PC-9 (cell line): ENCODE measurements around the gene SNPH. TPM values are rescaled to one million over a fixed set of nuclear protein-coding genes. Genes with fewer than 3 reads are reported as not detected.
A peak's percentile ranks its signal among the peaks of the same experiment; 100 is the strongest.

Source experiments
- BruUV-seq: library from RNA; stranded (reverse); fragments of 400-500 nt; replicated peaks from 2 replicates; lab custom pipeline; 2021; lab: Mats Ljungman, UMichigan
- CTCF ChIA-PET: fragments of 300-600 bp; sonication (Branson Sonifier 250); formaldehyde crosslinking; loops from one replicate; lab custom pipeline; 2022; ENCODE audit warnings: antibody characterized with exemption; lab: Charles Lee
- POLR2A ChIA-PET: fragments of 300-600 bp; sonication (Branson Sonifier 250); formaldehyde crosslinking; loops from one replicate; lab custom pipeline; 2022; ENCODE audit warnings: antibody characterized with exemption; ENCODE audit not compliant: unreplicated experiment; lab: Charles Lee
- DNase-seq, 2 experiments: peaks; one replicate each; pipeline versions ENCODE4 v3.0.0 to v3.0.0-alpha.2; 2015 to 2022; ENCODE audit warnings: mixed read lengths in 1 of 2
- H2AFZ ChIP-seq: fragments of 200-600 bp; sonication (generic); 2 replicates; pipeline ENCODE4 v1.8.1; 2017; ENCODE audit warnings: antibody characterized with exemption
- H3F3A ChIP-seq: fragments of 200-600 bp; sonication (generic); 2 replicates; pipeline ENCODE4 v1.8.1; 2017; ENCODE audit warnings: antibody characterized with exemption, mild to moderate bottlenecking, low read depth; ENCODE audit not compliant: insufficient read depth
- H3K27ac ChIP-seq: fragments of 200-600 bp; sonication (generic); 2 replicates; pipeline ENCODE4 v1.6.1; 2016; ENCODE audit warnings: mixed run types
- H3K27me3 ChIP-seq: fragments of 200-600 bp; sonication (generic); 2 replicates; pipeline ENCODE4 v1.6.1; 2016; ENCODE audit warnings: low read depth, mixed run types; ENCODE audit not compliant: insufficient read depth
- H3K36me3 ChIP-seq: fragments of 200-600 bp; sonication (generic); 2 replicates; pipeline ENCODE4 v1.6.1; 2016; ENCODE audit warnings: low read depth, mixed run types
- H3K4me1 ChIP-seq: fragments of 200-600 bp; sonication (generic); replicated peaks from 2 replicates; pipeline ENCODE4 v1.6.1; 2016; ENCODE audit warnings: mixed run types; ENCODE audit not compliant: insufficient read depth
- H3K4me2 ChIP-seq: fragments of 200-600 bp; sonication (generic); 2 replicates; pipeline ENCODE4 v1.6.1; 2017; ENCODE audit warnings: mixed run types
- H3K4me3 ChIP-seq: fragments of 200-600 bp; sonication (generic); 2 replicates; pipeline ENCODE4 v1.6.1; 2016; ENCODE audit warnings: mixed run types
- H3K79me2 ChIP-seq: fragments of 200-600 bp; sonication (generic); 2 replicates; pipeline ENCODE4 v1.6.1; 2017; ENCODE audit warnings: low read depth, mixed run types
- H3K9me2 ChIP-seq: fragments of 200-600 bp; sonication (generic); 2 replicates; pipeline ENCODE4 v1.8.1; 2017; ENCODE audit warnings: mild to moderate bottlenecking; ENCODE audit not compliant: insufficient read depth
- H3K9me3 ChIP-seq: fragments of 200-600 bp; sonication (generic); 2 replicates; pipeline ENCODE4 v1.8.1; 2016; ENCODE audit warnings: low read depth; ENCODE audit not compliant: insufficient read depth
- H4K20me1 ChIP-seq: fragments of 200-600 bp; sonication (generic); 2 replicates; pipeline ENCODE4 v1.8.1; 2017; ENCODE audit not compliant: insufficient read depth
- EZH2 ChIP-seq: fragments of 200-600 bp; sonication (generic); IDR thresholded peaks from 2 replicates; pipeline ENCODE4 v1.8.0; 2017; ENCODE audit warnings: antibody characterized with exemption, low read depth
- intact Hi-C: fragments of 100-400 bp; cut with micrococcal nuclease; formaldehyde crosslinking; loops from one replicate; pipeline ENCODE4 v1.10.0; 2022; ENCODE audit not compliant: unreplicated experiment
- total RNA-seq: library from RNA; stranded (reverse); gene quantifications from 2 replicates; pipeline ENCODE4 v1.2.3, GENCODE V29; 2021
- TF ChIP-seq, protein P1 (sequence below): fragments of 200-600 bp; sonication (generic); conservative IDR thresholded peaks from 2 replicates; pipeline ENCODE4 v1.6.1; 2017; ENCODE audit warnings: mixed run types, antibody characterized with exemption, mild to moderate bottlenecking, moderate library complexity

SNPH gene
- total RNA-seq, 1 experiment from 2014 or later = 3.4 TPM

DNA sequence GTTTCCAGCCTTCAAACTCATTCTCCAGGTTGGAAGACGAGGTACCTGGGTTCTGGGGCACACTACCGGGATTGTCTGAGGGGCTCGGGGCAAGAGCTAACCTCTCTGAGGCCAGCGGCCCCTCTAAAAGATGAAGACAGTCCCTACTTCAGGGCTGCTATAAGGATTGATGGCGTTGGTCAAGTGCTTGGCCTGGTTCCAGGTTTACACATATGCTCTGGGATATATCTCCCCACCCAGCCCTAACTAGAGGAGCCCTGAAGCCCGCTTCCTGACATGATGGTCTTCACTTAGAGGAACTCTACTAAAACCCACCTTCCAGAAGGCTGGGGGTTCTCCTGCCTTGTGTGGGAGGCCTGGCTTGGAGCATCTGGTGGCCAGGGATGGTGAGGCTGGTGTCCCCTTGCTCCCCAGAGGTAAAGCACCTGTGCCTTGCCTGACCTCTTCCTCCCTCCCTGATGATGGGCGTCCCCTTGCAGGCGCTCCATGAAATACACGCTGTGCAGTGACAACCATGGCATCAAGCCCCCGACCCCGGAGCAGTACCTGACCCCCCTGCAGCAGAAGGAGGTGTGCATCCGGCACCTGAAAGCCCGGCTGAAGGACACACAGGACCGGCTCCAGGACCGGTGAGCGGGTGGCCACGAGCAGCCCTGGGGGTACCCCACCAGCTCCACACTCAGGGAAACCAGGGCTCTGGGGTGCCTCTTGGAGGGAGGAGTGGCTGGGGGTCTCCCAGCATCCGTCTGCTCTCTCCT, 34.2 kb downstream of the SNPH start:
- Histone ChIP-seq H3K4me1 (peaks cover 11% of the 10 kb centered on the region), H3K27ac (peak overlapping the region; percentile 32; the same call in 1 of the 2 replicates), H3K9me2 (no peaks in the 10 kb centered on the region), H3K36me3 (no peaks in the 10 kb centered on the region), H3K27me3 (no peaks in the 10 kb centered on the region), H2AFZ (no peak overlapping the region), H3K9me3 (no peaks in the 10 kb centered on the region), H3K79me2 (no peaks in the 10 kb centered on the region), H3K4me2 (peak overlapping the region; percentile 37), H4K20me1 (no peaks in the 10 kb centered on the region), H3K4me3 (no peak overlapping the region), H3F3A (no peaks in the 10 kb centered on the region)
- no peak for DNase-seq
- TF ChIP-seq, protein P1, sequence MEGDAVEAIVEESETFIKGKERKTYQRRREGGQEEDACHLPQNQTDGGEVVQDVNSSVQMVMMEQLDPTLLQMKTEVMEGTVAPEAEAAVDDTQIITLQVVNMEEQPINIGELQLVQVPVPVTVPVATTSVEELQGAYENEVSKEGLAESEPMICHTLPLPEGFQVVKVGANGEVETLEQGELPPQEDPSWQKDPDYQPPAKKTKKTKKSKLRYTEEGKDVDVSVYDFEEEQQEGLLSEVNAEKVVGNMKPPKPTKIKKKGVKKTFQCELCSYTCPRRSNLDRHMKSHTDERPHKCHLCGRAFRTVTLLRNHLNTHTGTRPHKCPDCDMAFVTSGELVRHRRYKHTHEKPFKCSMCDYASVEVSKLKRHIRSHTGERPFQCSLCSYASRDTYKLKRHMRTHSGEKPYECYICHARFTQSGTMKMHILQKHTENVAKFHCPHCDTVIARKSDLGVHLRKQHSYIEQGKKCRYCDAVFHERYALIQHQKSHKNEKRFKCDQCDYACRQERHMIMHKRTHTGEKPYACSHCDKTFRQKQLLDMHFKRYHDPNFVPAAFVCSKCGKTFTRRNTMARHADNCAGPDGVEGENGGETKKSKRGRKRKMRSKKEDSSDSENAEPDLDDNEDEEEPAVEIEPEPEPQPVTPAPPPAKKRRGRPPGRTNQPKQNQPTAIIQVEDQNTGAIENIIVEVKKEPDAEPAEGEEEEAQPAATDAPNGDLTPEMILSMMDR = no peak
- no peak for TF ChIP-seq EZH2
- intact Hi-C loops = no loop called here
- TSS peak; percentile 50 for BruUV-seq
- CTCF ChIA-PET = no interaction called here
- POLR2A ChIA-PET = interaction anchor here (0.6 to 0.7 kb wide), 3 partner anchors 38 to 457 kb away, joined by 3 to 16 read pairs (median 10); no protein-coding TSS in a partner anchor

DNA sequence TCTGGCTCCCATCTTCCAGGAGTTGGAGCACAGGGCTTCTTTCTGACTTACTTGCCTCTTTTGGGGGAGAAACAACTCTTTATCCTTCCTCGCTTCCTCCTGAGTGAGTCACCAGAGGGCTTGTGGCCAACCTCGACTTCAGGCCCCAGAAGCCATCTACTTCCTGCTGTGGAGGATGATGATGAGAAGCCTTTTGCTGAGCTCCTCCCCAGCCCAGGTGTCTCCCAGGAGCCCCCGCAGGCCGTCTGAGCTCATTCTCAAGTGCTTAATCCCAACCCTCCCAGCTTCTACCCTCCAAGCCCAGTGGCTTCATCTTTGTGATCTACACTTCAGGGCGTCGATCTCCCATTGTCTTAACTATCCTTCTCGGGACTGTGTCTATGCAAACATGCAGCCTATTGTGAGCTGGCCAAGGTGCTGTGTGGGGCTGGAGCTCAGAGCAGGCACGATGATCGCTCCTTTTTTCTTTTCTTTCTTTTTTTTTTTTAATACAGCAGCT, 35.0 kb downstream of the SNPH start:
- H3K36me3 ChIP-seq = no peaks in the 10 kb centered on the region
- no peaks in the 10 kb centered on the region for H3K27me3 ChIP-seq
- H3K4me3 ChIP-seq = no peak overlapping the region
- ChIA-PET CTCF (no interaction called here), POLR2A (interaction anchor here (0.6 to 0.7 kb wide), 3 partner anchors 39 to 456 kb away, joined by 3 to 16 read pairs (median 10); no protein-coding TSS in a partner anchor)
- TF ChIP-seq, protein P1 = no peak
- TF ChIP-seq EZH2 = no peak
- no peaks in the 10 kb centered on the region for H4K20me1 ChIP-seq
- H3K9me2 ChIP-seq = no peaks in the 10 kb centered on the region
- no TSS peak for BruUV-seq
- H3K4me2 ChIP-seq = peak overlapping the region; percentile 37
- intact Hi-C loops = no loop called here
- H3K9me3 ChIP-seq = no peaks in the 10 kb centered on the region
- peaks cover 11% of the 10 kb centered on the region for H3K4me1 ChIP-seq
- no peaks in the 10 kb centered on the region for H3K79me2 ChIP-seq
- DNase-seq = peak; percentile 64 to 74
- H3K27ac ChIP-seq = peak overlapping the region; percentile 32; the same call in 1 of the 2 replicates
- no peak overlapping the region for H2AFZ ChIP-seq
- H3F3A ChIP-seq = no peaks in the 10 kb centered on the region

DNA sequence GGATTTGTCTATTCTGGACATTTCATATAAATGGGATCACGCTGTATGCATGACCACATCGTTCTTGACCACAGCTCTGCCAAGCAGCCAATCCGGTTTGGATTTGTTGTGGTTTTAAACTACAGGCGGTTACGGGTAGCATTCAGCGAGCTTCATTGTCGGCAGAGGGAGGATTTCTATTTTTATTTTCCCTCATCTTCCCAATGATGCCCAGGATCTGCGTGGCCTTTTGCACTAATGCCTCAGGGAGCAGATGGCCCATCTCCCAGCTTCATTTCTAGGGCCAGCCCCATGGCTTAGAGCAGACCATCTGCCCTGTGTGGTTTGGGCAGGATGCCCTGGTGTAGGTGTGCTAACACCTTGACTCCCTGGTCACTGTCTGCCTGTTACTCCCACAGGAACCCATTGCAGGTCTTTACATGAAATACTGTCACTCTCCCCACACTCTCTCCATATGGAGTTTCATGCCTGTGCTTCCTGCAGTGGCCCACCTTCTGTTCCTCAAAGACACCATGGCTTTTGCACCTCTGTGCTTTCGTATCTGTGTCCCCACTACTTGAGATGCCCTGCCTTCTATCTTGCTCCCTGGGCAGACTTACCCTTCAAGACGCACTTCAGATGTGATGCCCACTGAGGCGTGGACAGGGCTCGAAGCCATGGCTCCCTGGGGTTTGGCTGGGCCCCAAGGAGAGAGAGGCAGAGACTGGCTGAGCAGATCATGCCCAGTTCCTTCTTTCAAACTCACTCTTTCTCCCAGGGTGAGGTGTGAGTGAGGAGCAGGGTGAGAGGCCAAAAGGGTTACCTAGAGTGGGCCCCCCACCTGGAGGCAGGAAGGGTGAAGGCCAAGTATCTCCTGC, 36.8 kb downstream of the SNPH start:
- H3K9me2 ChIP-seq = no peaks in the 10 kb centered on the region

More for the DNA sequence above, 36.8 kb downstream of the SNPH start:
- no peak overlapping the region for H2AFZ ChIP-seq
- H3K4me1 ChIP-seq = peaks cover 11% of the 10 kb centered on the region
- H3K36me3 ChIP-seq = no peaks in the 10 kb centered on the region
- BruUV-seq = no TSS peak
- H3F3A ChIP-seq = no peaks in the 10 kb centered on the region
- H4K20me1 ChIP-seq = no peaks in the 10 kb centered on the region
- H3K9me3 ChIP-seq = no peaks in the 10 kb centered on the region
- no peak for DNase-seq
- no peaks in the 10 kb centered on the region for H3K27me3 ChIP-seq
- H3K4me2 ChIP-seq = no peak overlapping the region
- TF ChIP-seq, protein P1 = no peak
- TF ChIP-seq EZH2 = no peak
- intact Hi-C loops = no loop called here
- POLR2A ChIA-PET = no interaction called here
- H3K4me3 ChIP-seq = no peak overlapping the region
- CTCF ChIA-PET = no interaction called here
- no peak overlapping the region for H3K27ac ChIP-seq
- no peaks in the 10 kb centered on the region for H3K79me2 ChIP-seq
